Myocyte (in vitro differentiated cells): ENCODE data around the gene COL26A1. TPM values are rescaled to one million over a fixed set of nuclear protein-coding genes. Genes with fewer than 3 reads are reported as not detected.

ENCODE experiments used
- DNase-seq: peaks from one replicate; pipeline ENCODE4 v3.0.0-alpha.2; 2012; ENCODE audit warnings: low read depth
- total RNA-seq: library from RNA; depleted of rRNA; stranded (reverse); fragments of >200 nt; gene quantifications from 2 replicates; pipeline ENCODE4 v1.2.3, GENCODE V29; 2014

COL26A1 gene
- total RNA-seq, 1 donor from 2014 or later, result 0.19 TPM

DNA sequence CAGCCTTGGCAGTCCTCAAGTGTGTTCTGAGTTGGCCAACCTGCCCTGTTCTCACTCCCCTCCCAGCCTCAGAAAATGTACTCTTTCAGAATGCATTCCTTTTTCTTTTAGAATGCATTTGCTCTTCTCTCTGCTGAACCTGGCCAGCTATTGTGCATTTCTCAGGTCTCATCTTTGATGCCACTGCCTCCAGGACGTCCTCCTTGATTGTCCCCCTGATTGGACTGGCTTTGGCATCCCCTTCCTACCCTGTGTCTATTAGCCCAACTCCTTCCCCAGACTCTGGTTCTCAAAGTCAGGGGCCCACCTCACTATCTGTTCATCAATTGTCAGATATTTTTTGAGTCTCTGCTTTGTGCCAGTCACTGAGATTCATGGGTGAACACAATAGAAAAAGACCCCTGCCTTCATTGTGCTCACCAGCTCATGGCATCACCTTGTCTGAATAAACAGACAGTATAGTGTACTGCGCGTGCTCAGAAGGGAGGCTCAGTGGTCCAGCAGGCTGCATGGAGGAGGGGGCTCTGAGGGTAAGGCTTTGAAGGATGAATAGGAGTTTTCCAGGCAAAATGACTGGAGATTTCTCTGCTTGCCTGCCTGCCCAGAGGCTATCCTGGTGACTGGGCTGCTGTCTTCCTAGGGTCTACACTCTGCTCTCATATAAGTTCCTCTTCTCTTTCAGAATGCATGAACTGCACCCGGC is 169.9 kb downstream of the COL26A1 start:
- no peak for DNase-seq

GRCh38 chr7:101533103-101533465 is 170.4 kb downstream of the COL26A1 start:
- DNase-seq, result no peak

- DNase-seq, result no peak
Measured at GRCh38 chr7:101534015-101534803, 171.5 kb downstream of the COL26A1 start.

DNA sequence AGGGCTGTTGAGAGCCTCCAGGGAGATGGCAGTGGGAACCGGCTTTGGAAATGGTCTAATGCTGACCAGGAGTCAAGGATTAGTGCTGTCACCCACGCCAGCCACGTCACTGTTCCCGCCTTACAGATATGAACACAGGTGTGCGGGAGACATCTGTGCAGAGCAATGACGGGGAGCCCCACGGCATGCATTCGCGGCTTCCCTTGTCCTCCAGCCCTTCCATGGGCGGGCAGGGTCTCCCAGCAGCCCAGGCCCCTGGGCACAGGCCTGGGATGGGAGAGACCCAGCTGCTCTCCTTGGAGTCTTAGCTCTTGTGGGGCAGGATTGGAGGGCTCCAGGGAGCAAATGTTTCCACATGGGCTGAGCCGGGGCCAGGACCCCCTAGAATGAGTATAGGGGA is 172.2 kb downstream of the COL26A1 start:
- no peak for DNase-seq

- DNase-seq, result peak; percentile 96
Measured at GRCh38 chr7:101535351-101535751, 172.7 kb downstream of the COL26A1 start.

DNA sequence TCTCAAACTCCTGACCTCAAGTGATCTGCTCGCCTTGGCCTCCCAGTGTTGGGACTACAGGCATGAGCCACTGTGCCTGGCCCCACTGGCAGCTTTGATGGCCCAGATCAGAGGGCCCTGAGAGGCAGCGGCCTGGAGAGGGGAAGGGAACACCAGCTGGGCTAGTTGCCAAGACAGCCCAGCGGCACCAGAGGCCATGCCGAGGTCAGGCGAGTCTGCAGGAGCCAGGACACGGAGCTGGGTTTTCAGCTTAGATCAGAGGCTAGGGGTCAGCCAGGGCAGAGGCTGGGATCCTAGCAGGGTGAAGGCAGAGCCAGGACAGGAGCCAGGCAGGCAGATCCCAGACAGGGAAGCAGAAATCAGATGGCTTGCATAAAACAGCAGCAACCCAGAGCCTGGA is 173.6 kb downstream of the COL26A1 start:
- DNase-seq, result no peak

- no peak for DNase-seq
Measured at GRCh38 chr7:101536668-101537067, 174.0 kb downstream of the COL26A1 start.

GRCh38 chr7:101537205-101537604 is 174.5 kb downstream of the COL26A1 start:
- peak; percentile 98 for DNase-seq

DNA sequence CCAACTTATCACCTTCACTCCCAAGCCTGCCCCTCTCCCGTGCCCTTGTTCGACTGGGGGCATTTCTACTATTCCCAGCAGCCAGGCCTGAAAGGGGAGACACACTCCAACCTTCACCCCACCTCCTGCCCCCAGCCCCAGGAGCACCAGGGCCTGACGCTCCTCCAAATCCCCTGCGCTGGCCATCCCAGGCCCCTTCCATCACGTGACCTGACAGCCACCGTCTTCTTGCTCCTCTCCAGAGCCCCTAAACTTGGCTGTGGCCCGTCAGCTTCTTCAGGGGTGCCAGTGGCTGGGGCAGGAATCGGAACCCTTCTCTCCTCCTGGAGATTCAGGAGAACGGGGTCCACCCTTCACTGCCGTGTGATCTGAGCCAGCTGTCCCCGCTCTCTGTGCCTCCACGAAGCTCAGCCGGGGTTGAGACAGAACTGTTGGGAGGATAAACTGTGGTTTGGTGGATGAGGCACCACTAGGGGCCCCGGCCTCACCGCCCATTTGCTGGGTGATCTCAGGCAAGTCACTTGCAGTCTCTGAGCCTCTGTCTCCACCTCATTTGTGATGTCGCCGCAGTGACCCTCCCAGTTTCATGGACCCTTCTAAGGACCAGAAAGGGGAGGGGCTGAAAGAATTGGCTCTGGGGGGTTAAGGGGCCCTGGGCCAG is 175.4 kb downstream of the COL26A1 start:
- DNase-seq, result no peak

- DNase-seq, result peak; percentile 73
Measured at GRCh38 chr7:101538596-101539459, 176.2 kb downstream of the COL26A1 start.

DNA sequence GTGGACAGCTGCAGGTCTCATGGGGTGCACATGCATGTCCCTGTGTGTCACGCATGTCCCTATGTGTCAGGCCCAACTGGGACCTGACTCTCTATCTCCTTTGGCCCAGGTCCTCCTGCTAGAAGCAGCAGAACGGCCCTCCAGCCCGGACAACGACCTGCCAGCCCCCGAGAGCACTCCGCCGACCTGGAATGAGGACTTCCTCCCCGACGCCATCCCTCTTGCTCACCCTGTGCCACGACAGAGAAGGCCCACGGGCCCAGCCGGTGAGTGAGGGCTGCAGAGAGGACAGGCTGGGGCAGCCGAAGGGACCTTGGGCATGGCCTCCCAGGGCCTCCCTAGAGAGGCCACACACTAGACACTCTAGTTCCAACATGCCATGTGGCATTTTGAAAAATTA is 177.1 kb downstream of the COL26A1 start:
- DNase-seq, result no peak

- peak; percentile 67 for DNase-seq
Measured at GRCh38 chr7:101542527-101543241, 180.0 kb downstream of the COL26A1 start.

DNA sequence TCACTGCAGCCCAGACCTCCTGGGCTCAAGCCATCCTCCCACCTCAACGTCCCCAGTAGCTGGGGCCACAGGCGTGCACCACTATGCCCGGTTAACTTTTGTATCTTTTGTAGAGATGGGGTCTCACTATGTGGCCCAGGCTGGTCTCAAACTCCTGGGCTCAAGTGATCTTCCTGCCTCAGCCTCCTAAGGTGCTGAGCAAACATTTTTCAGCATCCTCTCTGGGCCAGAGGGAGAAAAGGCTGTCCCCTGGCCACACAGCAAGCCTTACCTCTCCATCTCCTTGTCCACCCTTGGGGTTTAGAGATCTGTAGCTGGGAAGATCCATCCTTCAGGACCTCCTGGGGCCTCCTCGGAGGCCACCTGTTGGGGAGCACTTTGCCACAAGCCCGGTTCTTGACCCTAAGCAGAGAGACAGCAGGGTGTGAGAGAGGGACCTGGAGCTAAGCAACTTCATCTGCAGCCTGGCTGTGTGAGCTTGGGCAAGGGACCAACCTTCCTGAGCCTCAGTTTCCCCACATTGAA is 180.6 kb downstream of the COL26A1 start:
- DNase-seq, result no peak

- DNase-seq, result no peak
Measured at GRCh38 chr7:101543846-101544245, 181.2 kb downstream of the COL26A1 start.

- no peak for DNase-seq
Measured at GRCh38 chr7:101545441-101546190, 182.9 kb downstream of the COL26A1 start.

DNA sequence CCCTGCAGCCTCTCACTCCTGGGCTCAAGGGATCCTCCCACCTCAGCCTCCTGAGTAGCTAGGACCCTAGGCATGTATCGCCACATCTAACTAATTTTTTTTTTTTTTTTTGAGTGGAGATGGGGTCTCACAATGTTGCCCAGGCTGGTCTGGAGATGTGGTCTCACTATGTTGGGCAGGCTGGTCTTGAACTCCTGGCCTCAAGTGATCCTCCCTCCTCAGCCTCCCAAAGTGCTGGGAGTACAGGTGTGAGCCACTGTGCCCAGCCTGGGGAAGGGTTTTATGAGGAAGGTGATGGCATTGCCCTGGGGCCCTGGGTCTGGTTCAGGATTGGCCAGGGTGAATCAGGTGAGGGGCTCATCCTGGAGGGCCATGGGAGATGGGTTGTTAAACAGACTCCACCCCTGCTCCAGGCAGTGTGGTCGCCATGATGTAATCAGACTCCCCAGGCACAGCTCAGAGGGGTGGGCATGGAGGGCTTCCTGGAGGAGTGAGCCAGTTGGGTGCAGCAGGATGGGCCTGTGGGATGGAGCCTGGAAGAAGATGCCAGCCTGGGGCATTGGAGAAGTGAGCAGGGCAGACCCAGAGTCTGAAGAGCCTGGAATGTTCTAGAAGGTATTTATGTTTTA is 183.7 kb downstream of the COL26A1 start:
- DNase-seq, result no peak

DNA sequence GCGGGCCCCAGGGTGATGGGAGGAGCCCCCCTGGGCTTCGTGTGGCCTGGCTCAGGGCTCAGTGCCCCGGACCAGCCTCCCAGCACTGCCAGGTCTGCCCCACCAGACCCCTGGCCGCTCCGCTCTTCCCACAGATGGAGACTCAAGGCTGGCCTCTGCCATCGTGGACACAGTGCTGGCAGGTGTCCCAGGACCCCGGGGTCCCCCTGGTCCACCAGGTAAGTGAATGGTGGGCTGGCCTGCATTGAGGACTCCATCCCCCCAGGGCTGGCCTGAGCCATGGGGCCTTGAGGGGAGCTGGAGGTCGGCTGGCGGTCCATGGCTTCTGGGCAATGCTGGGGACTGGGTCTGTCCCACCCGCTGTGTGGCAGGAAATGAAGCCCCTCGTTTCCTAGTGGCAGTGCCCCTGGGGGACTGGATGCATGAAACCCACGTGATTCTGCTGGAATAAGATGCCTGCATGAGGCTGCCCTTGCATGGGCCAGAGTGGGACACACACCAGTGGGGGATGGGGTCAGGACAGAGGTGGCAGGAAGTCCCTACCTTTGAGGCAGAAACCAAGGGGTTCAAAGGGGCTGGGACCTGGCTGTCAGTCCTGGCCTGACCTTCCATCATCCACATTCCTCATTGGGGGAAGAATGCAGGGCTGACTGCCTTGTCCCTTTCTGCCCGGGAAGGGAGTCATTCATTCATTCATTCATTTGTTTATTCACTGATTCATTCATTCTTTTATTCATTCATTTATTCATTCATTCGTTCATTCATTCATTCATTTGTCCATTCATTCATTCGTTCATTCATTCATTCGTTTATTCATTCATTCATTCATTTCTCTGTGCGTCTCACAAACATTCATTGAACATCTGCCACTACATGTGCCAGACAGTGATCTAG is 184.6 kb downstream of the COL26A1 start:
- no peak for DNase-seq
